T-cell (primary cell): ENCODE measurements around the gene COMMD9. TPM values are rescaled to one million over a fixed set of nuclear protein-coding genes. Genes with fewer than 3 reads are reported as not detected.

Experiments
- ATAC-seq, 4 experiments: fragments of 200-7000 bp in 3 of 4; fragments of 150-1000 bp in 1 of 4; cut with Tn5 transposase; replicated peaks in 1 of 4; 1 replicate in 3 of 4; 2 replicates in 1 of 4; pipeline ENCODE4 v1.10.0; 2021; ENCODE audit warnings: moderate library complexity in 3 of 4, mild to moderate bottlenecking in 2 of 4, moderate number of reproducible peaks in 1 of 4
- CTCF ChIA-PET, 2 donors: fragments of 300-600 bp; sonication (Branson Sonifier 250); formaldehyde crosslinking; loops; one replicate each; lab custom pipeline; 2022; ENCODE audit warnings: antibody characterized with exemption in 2 of 2; lab: Charles Lee
- POLR2A ChIA-PET, 2 donors: fragments of 300-600 bp; sonication (Branson Sonifier 250); formaldehyde crosslinking; loops; one replicate each; lab custom pipeline; 2022; ENCODE audit warnings: antibody characterized with exemption in 2 of 2; lab: Charles Lee
- DNase-seq, 35 experiments: peaks; one replicate each; pipeline versions ENCODE4 v3.0.0 to v3.0.0-alpha.2; 2013 to 2023
- H3K27ac ChIP-seq: one replicate; pipeline ENCODE4 v1.5.1; 2013; ENCODE audit warnings: low read length
- H3K27me3 ChIP-seq, 2 experiments: replicated peaks in 1 of 2; 1 replicate in 1 of 2; 2 replicates in 1 of 2; pipeline versions ENCODE4 v1.6.1 to v1.7.0; 2013; ENCODE audit warnings: low read length in 1 of 2, mixed read lengths in 1 of 2; ENCODE audit not compliant: control insufficient read depth in 2 of 2, insufficient read depth in 2 of 2; ENCODE audit errors: extremely low read depth in 1 of 2
- H3K36me3 ChIP-seq, 2 donors: 1 replicate in 1 of 2; 2 replicates in 1 of 2; pipeline versions ENCODE4 v1.6.1 to v1.7.0; 2013; ENCODE audit warnings: low read length in 1 of 2; ENCODE audit not compliant: control insufficient read depth in 2 of 2, insufficient read depth in 1 of 2; ENCODE audit errors: extremely low read depth in 1 of 2
- H3K4me1 ChIP-seq, 2 experiments: 1 replicate in 1 of 2; 2 replicates in 1 of 2; pipeline versions ENCODE4 v1.6.1 to v1.7.0; 2013; ENCODE audit warnings: low read length in 2 of 2, mixed read lengths in 1 of 2; ENCODE audit not compliant: insufficient read depth in 2 of 2, control insufficient read depth in 1 of 2; ENCODE audit errors: extremely low read depth in 1 of 2
- H3K4me3 ChIP-seq, 2 donors: 1 replicate in 1 of 2; 2 replicates in 1 of 2; pipeline versions ENCODE4 v1.5.1 to v1.7.0; 2013; ENCODE audit warnings: mild to moderate bottlenecking in 2 of 2, low read length in 1 of 2, moderate library complexity in 1 of 2; ENCODE audit not compliant: control insufficient read depth in 1 of 2; ENCODE audit errors: extremely low read depth in 1 of 2
- H3K9me3 ChIP-seq: 2 replicates; pipeline ENCODE4 v1.7.0; 2013
- H3K27ac Mint-ChIP-seq, 2 donors: one replicate each; pipeline ENCODE4 v1.8.0; 2020 to 2021; ENCODE audit warnings: mild to moderate bottlenecking in 2 of 2, mixed read lengths in 2 of 2
- H3K27me3 Mint-ChIP-seq, 2 donors: one replicate each; pipeline ENCODE4 v1.8.0; 2021 to 2022; ENCODE audit warnings: mixed read lengths in 2 of 2
- H3K36me3 Mint-ChIP-seq: one replicate; pipeline ENCODE4 v1.8.0; 2021; ENCODE audit warnings: mixed read lengths
- H3K4me1 Mint-ChIP-seq, 3 donors: one replicate each; pipeline ENCODE4 v1.8.0; 2020 to 2022; ENCODE audit warnings: mixed read lengths in 3 of 3, mild to moderate bottlenecking in 1 of 3
- H3K4me3 Mint-ChIP-seq, 3 donors: one replicate each; pipeline ENCODE4 v1.8.0; 2020 to 2022; ENCODE audit warnings: mild to moderate bottlenecking in 3 of 3, mixed read lengths in 3 of 3, moderate library complexity in 3 of 3
- H3K9me3 Mint-ChIP-seq, 3 donors: one replicate each; pipeline ENCODE4 v1.8.0; 2020 to 2022; ENCODE audit warnings: mixed read lengths in 3 of 3
- WGBS: methylation state at CpG from one replicate; pipeline ENCODE4 v1.1.5; 2013; ENCODE audit warnings: missing lambda C conversion rate; ENCODE audit not compliant: insufficient coverage; 5-methylcytosine and 5-hydroxymethylcytosine counted together
- total RNA-seq, 35 experiments: library from RNA in 6 of 35; stranded (reverse) in 6 of 35; fragments of 120-200 nt in 1 of 35; gene quantifications; one replicate each; pipeline versions ENCODE4 v1.2.1 to v1.2.4 and lab custom pipeline; 2013 to 2026

The COMMD9 gene
- total RNA-seq, 5 donors from 2014 or later (not counting 1 experiment from before 2014, with no cell fraction given) = 37.8 to 48.0 (median 40.3) TPM

GRCh38 chr11:36251823-36252222, 37.4 kb downstream of the COMMD9 start:
- Mint-ChIP-seq H3K36me3 (no peaks in the 10 kb centered on the region), H3K4me1 (no peaks in the 10 kb centered on the region), H3K4me3 (no peak overlapping the region), H3K27me3 (peaks cover 30 to 47% of the 10 kb centered on the region in 2 donors), H3K27ac (no peak overlapping the region), H3K9me3 (no peaks in the 10 kb centered on the region)
- CTCF ChIA-PET = no interaction called here
- Histone ChIP-seq H3K27me3 (peaks cover 0 to 9% of the 10 kb centered on the region in 2 experiments), H3K4me3 (no peak overlapping the region), H3K27ac (no peak overlapping the region), H3K4me1 (no peaks in the 10 kb centered on the region), H3K9me3 (no peaks in the 10 kb centered on the region), H3K36me3 (no peaks in the 10 kb centered on the region)
- DNase-seq = no peak
- POLR2A ChIA-PET = no interaction called here
- 40% methylated on average over 1 of the region's 2 CpGs for WGBS
- ATAC-seq = no peak

GRCh38 chr11:36249246-36249645, 40.0 kb downstream of the COMMD9 start:
- no peak overlapping the region for H3K27ac ChIP-seq
- ChIA-PET CTCF (interaction anchor here (0.5 to 0.6 kb wide), 3 partner anchors 16 to 418 kb away, joined by 3 to 8 read pairs (median 6); no protein-coding TSS in a partner anchor), POLR2A (no interaction called here)
- Mint-ChIP-seq H3K9me3 (no peaks in the 10 kb centered on the region), H3K36me3 (no peaks in the 10 kb centered on the region), H3K4me1 (no peaks in the 10 kb centered on the region), H3K27me3 (peaks cover 32 to 66% of the 10 kb centered on the region in 2 donors), H3K4me3 (no peak overlapping the region), H3K27ac (no peak overlapping the region)
- peaks cover 0 to 7% of the 10 kb centered on the region in 2 experiments for H3K27me3 ChIP-seq
- no peaks in the 10 kb centered on the region for H3K4me1 ChIP-seq
- no peak for ATAC-seq
- H3K9me3 ChIP-seq = no peaks in the 10 kb centered on the region
- no peak for DNase-seq
- WGBS = no CpG with 5 or more reads among the region's 2 CpGs
- no peak overlapping the region for H3K4me3 ChIP-seq
- H3K36me3 ChIP-seq = no peaks in the 10 kb centered on the region

- H3K4me3 Mint-ChIP-seq = no peak overlapping the region
- 76% methylated on average over 2 of the region's 4 CpGs for WGBS
- no peaks in the 10 kb centered on the region for H3K36me3 ChIP-seq
- no peaks in the 10 kb centered on the region for H3K9me3 ChIP-seq
- POLR2A ChIA-PET = no interaction called here
- no peak for DNase-seq
- no peaks in the 10 kb centered on the region for H3K4me1 ChIP-seq
- H3K27ac ChIP-seq = no peak overlapping the region
- no peaks in the 10 kb centered on the region for H3K36me3 Mint-ChIP-seq
- CTCF ChIA-PET = no interaction called here
- no peaks in the 10 kb centered on the region for H3K4me1 Mint-ChIP-seq
- ATAC-seq = no peak
- no peaks in the 10 kb centered on the region for H3K9me3 Mint-ChIP-seq
- H3K27me3 Mint-ChIP-seq = peaks cover 31 to 70% of the 10 kb centered on the region in 2 donors
- H3K27ac Mint-ChIP-seq = no peak overlapping the region
- no peak overlapping the region for H3K4me3 ChIP-seq
- H3K27me3 ChIP-seq = peaks cover 0 to 10% of the 10 kb centered on the region in 2 experiments
These were observed 40.8 kb downstream of the COMMD9 start for GRCh38 chr11:36248436-36248835.

- ChIA-PET POLR2A (no interaction called here), CTCF (no interaction called here)
- Mint-ChIP-seq H3K4me1 (no peaks in the 10 kb centered on the region), H3K4me3 (no peak overlapping the region), H3K27ac (no peak overlapping the region), H3K36me3 (no peaks in the 10 kb centered on the region), H3K27me3 (peaks cover 35 to 70% of the 10 kb centered on the region in 2 donors), H3K9me3 (no peaks in the 10 kb centered on the region)
- WGBS = 60% methylated on average over 1 of the region's 3 CpGs
- no peaks in the 10 kb centered on the region for H3K9me3 ChIP-seq
- ATAC-seq = no peak
- no peak overlapping the region for H3K27ac ChIP-seq
- H3K36me3 ChIP-seq = no peaks in the 10 kb centered on the region
- peaks cover 0 to 12% of the 10 kb centered on the region in 2 experiments for H3K27me3 ChIP-seq
- no peaks in the 10 kb centered on the region for H3K4me1 ChIP-seq
- no peak overlapping the region for H3K4me3 ChIP-seq
- DNase-seq = no peak
These were observed 41.7 kb downstream of the COMMD9 start for GRCh38 chr11:36247493-36247892.

- Mint-ChIP-seq H3K27ac (no peak overlapping the region), H3K36me3 (no peaks in the 10 kb centered on the region), H3K9me3 (no peaks in the 10 kb centered on the region), H3K4me3 (no peak overlapping the region), H3K4me1 (no peaks in the 10 kb centered on the region), H3K27me3 (peaks cover 22 to 52% of the 10 kb centered on the region in 2 donors)
- DNase-seq = no peak
- ChIA-PET CTCF (no interaction called here), POLR2A (no interaction called here)
- H3K4me3 ChIP-seq = no peak overlapping the region
- H3K27me3 ChIP-seq = peaks cover 0 to 20% of the 10 kb centered on the region in 2 experiments
- no peaks in the 10 kb centered on the region for H3K9me3 ChIP-seq
- ATAC-seq = no peak
- 40% methylated on average over 1 of the region's 1 CpG for WGBS
- H3K27ac ChIP-seq = no peak overlapping the region
- H3K36me3 ChIP-seq = no peaks in the 10 kb centered on the region
- no peaks in the 10 kb centered on the region for H3K4me1 ChIP-seq
These were observed 45.6 kb downstream of the COMMD9 start for GRCh38 chr11:36243641-36244040.

GRCh38 chr11:36241497-36241896, 47.7 kb downstream of the COMMD9 start:
- POLR2A ChIA-PET = no interaction called here
- Histone ChIP-seq H3K9me3 (no peaks in the 10 kb centered on the region), H3K4me1 (no peaks in the 10 kb centered on the region), H3K36me3 (no peaks in the 10 kb centered on the region), H3K4me3 (no peak overlapping the region), H3K27me3 (peaks cover 0 to 20% of the 10 kb centered on the region in 2 experiments), H3K27ac (no peak overlapping the region)
- H3K9me3 Mint-ChIP-seq = no peaks in the 10 kb centered on the region
- CTCF ChIA-PET = no interaction called here
- H3K4me3 Mint-ChIP-seq = no peak overlapping the region
- H3K4me1 Mint-ChIP-seq = no peaks in the 10 kb centered on the region
- ATAC-seq (no peak), DNase-seq (no peak)
- WGBS = 100% methylated on average over 1 of the region's 1 CpG
- H3K36me3 Mint-ChIP-seq = no peaks in the 10 kb centered on the region
- peaks cover 23 to 41% of the 10 kb centered on the region in 2 donors for H3K27me3 Mint-ChIP-seq
- H3K27ac Mint-ChIP-seq = no peak overlapping the region

- Mint-ChIP-seq H3K4me1 (no peaks in the 10 kb centered on the region), H3K36me3 (no peaks in the 10 kb centered on the region), H3K27ac (no peak overlapping the region), H3K27me3 (peaks cover 19 to 41% of the 10 kb centered on the region in 2 donors), H3K4me3 (no peak overlapping the region), H3K9me3 (no peaks in the 10 kb centered on the region)
- ChIA-PET POLR2A (no interaction called here), CTCF (no interaction called here)
- Histone ChIP-seq H3K4me3 (no peak overlapping the region), H3K27me3 (peaks cover 0 to 20% of the 10 kb centered on the region in 2 experiments), H3K36me3 (no peaks in the 10 kb centered on the region), H3K4me1 (no peaks in the 10 kb centered on the region), H3K9me3 (no peaks in the 10 kb centered on the region), H3K27ac (no peak overlapping the region)
- 100% methylated on average over 4 of the region's 4 CpGs for WGBS
- no peak for DNase-seq
- no peak for ATAC-seq
These were observed 48.4 kb downstream of the COMMD9 start for GRCh38 chr11:36240801-36241200.
